Caco-2 (cell line): ENCODE measurements around the gene MORN5. TPM values are rescaled to one million over a fixed set of nuclear protein-coding genes. Genes with fewer than 3 reads are reported as not detected.

ENCODE experiments used
- BruUV-seq: library from RNA; stranded (reverse); fragments of 400-500 nt; replicated peaks from 2 replicates; lab custom pipeline; 2021; lab: Mats Ljungman, UMichigan
- CTCF ChIA-PET: fragments of 300-600 bp; sonication (Branson Sonifier 250); formaldehyde crosslinking; loops from one replicate; lab custom pipeline; 2022; ENCODE audit warnings: antibody characterized with exemption; lab: Charles Lee
- POLR2A ChIA-PET: fragments of 300-600 bp; sonication (Branson Sonifier 250); formaldehyde crosslinking; loops from one replicate; lab custom pipeline; 2022; ENCODE audit warnings: antibody characterized with exemption; lab: Charles Lee
- DNase-seq, 2 experiments: peaks; one replicate each; pipeline versions ENCODE4 v3.0.0 to v3.0.0-alpha.2; 2020 to 2022
- H3K27me3 ChIP-seq: replicated peaks from 2 replicates; pipeline ENCODE4 v1.6.0; 2011; ENCODE audit warnings: low read length; ENCODE audit not compliant: control insufficient read depth, insufficient read depth
- H3K36me3 ChIP-seq: 2 replicates; pipeline ENCODE4 v1.5.1; 2011; ENCODE audit warnings: low read length; ENCODE audit not compliant: control insufficient read depth, insufficient read depth
- H3K4me1 ChIP-seq: fragments of 250-450 bp; sonication (Bioruptor Pico); 2 replicates; pipeline ENCODE4 v1.5.1; 2020; ENCODE audit warnings: mild to moderate bottlenecking
- H3K4me3 ChIP-seq: 2 replicates; pipeline ENCODE4 v1.5.1; 2011; ENCODE audit warnings: low read depth, mild to moderate bottlenecking, control low read depth, low read length
- H3K9me3 ChIP-seq: fragments of 250-450 bp; sonication (Bioruptor Pico); 2 replicates; pipeline ENCODE4 v1.5.1; 2020; ENCODE audit warnings: mild to moderate bottlenecking, moderate library complexity
- H3K27ac Mint-ChIP-seq: one replicate; pipeline ENCODE4 v1.8.0; 2022; ENCODE audit warnings: mixed read lengths; ENCODE audit not compliant: unreplicated experiment
- H3K27me3 Mint-ChIP-seq: one replicate; pipeline ENCODE4 v1.8.0; 2022; ENCODE audit warnings: mixed read lengths; ENCODE audit not compliant: insufficient read depth, unreplicated experiment
- H3K36me3 Mint-ChIP-seq: one replicate; pipeline ENCODE4 v1.8.0; 2022; ENCODE audit warnings: mild to moderate bottlenecking, mixed read lengths; ENCODE audit not compliant: insufficient read depth, unreplicated experiment
- H3K4me1 Mint-ChIP-seq: one replicate; pipeline ENCODE4 v1.8.0; 2022; ENCODE audit warnings: low read depth, mixed read lengths; ENCODE audit not compliant: unreplicated experiment
- H3K4me3 Mint-ChIP-seq: one replicate; pipeline ENCODE4 v1.8.0; 2022; ENCODE audit warnings: mild to moderate bottlenecking, moderate library complexity, mixed read lengths; ENCODE audit not compliant: unreplicated experiment
- H3K9me3 Mint-ChIP-seq: one replicate; pipeline ENCODE4 v1.8.0; 2022; ENCODE audit warnings: mixed read lengths; ENCODE audit not compliant: unreplicated experiment
- intact Hi-C: fragments of 100-400 bp; cut with micrococcal nuclease; formaldehyde crosslinking; loops from one replicate; pipeline ENCODE4 v1.10.0; 2022; ENCODE audit not compliant: unreplicated experiment
- total RNA-seq: library from RNA; stranded (reverse); gene quantifications from 2 replicates; pipeline ENCODE4 v1.2.3, GENCODE V29; 2022
- TF ChIP-seq, protein P1 (sequence below), 2 experiments: fragments of 200-600 bp in 1 of 2; IDR thresholded peaks; 1 replicate in 1 of 2; 2 replicates in 1 of 2; pipeline versions ENCODE4 v1.5.1 to v1.8.0; 2011 to 2022; ENCODE audit warnings: antibody characterized with exemption in 1 of 2, control low read depth in 1 of 2, inconsistent platforms in 1 of 2, low read depth in 1 of 2, low read length in 1 of 2, mild to moderate bottlenecking in 1 of 2, moderate library complexity in 1 of 2; ENCODE audit not compliant: insufficient read depth in 1 of 2, severe bottlenecking in 1 of 2, unreplicated experiment in 1 of 2

MORN5 gene
- total RNA-seq, 1 experiment from 2014 or later = not detected

DNA sequence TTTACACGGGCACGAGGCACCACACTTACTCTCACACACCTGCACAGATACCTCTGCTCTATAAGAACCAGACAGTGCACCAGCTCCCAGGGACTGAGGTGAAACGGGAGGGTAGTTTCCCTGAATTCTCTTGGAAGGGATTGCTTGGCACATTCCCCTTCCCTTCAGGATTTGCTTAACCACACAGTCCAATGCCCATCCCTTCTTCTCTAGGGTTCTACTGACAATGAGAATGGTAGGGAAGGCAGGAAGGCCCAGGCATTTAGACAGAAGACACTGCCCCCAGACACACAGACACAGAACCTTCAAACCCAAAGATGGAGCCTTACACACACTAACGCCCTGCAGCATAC lies 69.8 kb downstream of the MORN5 start:
- Mint-ChIP-seq H3K4me1 (no peaks in the 10 kb centered on the region), H3K9me3 (no peaks in the 10 kb centered on the region), H3K27me3 (peaks cover 8% of the 10 kb centered on the region), H3K4me3 (no peak overlapping the region), H3K27ac (no peak overlapping the region), H3K36me3 (no peaks in the 10 kb centered on the region)
- TF ChIP-seq, protein P1, sequence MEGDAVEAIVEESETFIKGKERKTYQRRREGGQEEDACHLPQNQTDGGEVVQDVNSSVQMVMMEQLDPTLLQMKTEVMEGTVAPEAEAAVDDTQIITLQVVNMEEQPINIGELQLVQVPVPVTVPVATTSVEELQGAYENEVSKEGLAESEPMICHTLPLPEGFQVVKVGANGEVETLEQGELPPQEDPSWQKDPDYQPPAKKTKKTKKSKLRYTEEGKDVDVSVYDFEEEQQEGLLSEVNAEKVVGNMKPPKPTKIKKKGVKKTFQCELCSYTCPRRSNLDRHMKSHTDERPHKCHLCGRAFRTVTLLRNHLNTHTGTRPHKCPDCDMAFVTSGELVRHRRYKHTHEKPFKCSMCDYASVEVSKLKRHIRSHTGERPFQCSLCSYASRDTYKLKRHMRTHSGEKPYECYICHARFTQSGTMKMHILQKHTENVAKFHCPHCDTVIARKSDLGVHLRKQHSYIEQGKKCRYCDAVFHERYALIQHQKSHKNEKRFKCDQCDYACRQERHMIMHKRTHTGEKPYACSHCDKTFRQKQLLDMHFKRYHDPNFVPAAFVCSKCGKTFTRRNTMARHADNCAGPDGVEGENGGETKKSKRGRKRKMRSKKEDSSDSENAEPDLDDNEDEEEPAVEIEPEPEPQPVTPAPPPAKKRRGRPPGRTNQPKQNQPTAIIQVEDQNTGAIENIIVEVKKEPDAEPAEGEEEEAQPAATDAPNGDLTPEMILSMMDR (IDR thresholded peaks at IDR 0.05; ENCODE audit: insufficient read depth in 1 of 2, low read depth in 1 of 2, low read length in 1 of 2, severe bottlenecking in 1 of 2, unreplicated experiment in 1 of 2) = no peak
- ChIA-PET CTCF (no interaction called here), POLR2A (no interaction called here)
- H3K4me1 ChIP-seq = 0 out of 2 replicates have a peak, but pooled peaks cover 8% of the 10 kb centered on the region
- BruUV-seq = no TSS peak
- intact Hi-C loops = no loop called here
- H3K27me3 ChIP-seq = peaks cover 1% of the 10 kb centered on the region; the same call in 1 of the 2 replicates
- no peaks in the 10 kb centered on the region for H3K36me3 ChIP-seq
- H3K9me3 ChIP-seq = no peaks in the 10 kb centered on the region
- no peak overlapping the region for H3K4me3 ChIP-seq
- no peak for DNase-seq

DNA sequence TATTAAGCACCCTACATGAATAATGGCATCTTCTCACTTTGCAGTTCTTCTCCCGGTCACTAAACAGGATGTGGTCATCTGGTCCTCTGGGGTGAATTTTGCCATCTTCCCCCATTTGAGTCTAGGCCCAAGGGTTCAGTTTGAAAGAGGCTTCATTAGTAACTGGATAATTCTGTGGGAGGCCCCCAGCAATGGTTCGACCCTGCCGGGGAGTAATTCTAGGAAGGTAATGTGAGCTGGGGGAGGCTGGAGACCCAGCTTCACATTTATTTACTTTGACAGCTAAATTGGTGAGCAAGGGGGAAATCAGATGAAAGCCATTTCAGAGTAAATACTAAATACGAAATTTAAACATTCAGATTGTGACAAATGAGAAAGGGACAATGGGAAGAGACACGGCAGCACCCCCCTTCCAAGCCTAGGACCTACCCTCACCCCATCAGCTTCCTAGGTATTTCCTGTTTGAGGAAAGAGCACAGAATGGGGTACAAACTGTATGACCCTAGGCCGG lies 73.1 kb downstream of the MORN5 start:
- intact Hi-C loops = loop anchor here (5.0 kb wide), 1 partner anchor 106 kb away; no protein-coding TSS in a partner anchor
- Histone ChIP-seq H3K4me1 (0 out of 2 replicates have a peak, but pooled peaks cover 8% of the 10 kb centered on the region), H3K27me3 (peaks cover 1% of the 10 kb centered on the region; the same call in 1 of the 2 replicates), H3K4me3 (no peak overlapping the region), H3K36me3 (no peaks in the 10 kb centered on the region), H3K9me3 (no peaks in the 10 kb centered on the region)
- no peaks in the 10 kb centered on the region for H3K4me1 Mint-ChIP-seq
- ChIA-PET CTCF (no interaction called here), POLR2A (interaction anchor here (0.6 kb wide), 2 partner anchors 72 to 680 kb away, joined by 3 to 5 read pairs; no protein-coding TSS in a partner anchor)
- no peak overlapping the region for H3K27ac Mint-ChIP-seq
- H3K27me3 Mint-ChIP-seq = peaks cover 3% of the 10 kb centered on the region
- no peak overlapping the region for H3K4me3 Mint-ChIP-seq
- DNase-seq = no peak
- H3K36me3 Mint-ChIP-seq = no peaks in the 10 kb centered on the region
- no TSS peak for BruUV-seq
- H3K9me3 Mint-ChIP-seq = no peaks in the 10 kb centered on the region
- TF ChIP-seq, protein P1 (IDR thresholded peaks at IDR 0.05; ENCODE audit: insufficient read depth in 1 of 2, low read depth in 1 of 2, low read length in 1 of 2, severe bottlenecking in 1 of 2, unreplicated experiment in 1 of 2) = no peak

DNA sequence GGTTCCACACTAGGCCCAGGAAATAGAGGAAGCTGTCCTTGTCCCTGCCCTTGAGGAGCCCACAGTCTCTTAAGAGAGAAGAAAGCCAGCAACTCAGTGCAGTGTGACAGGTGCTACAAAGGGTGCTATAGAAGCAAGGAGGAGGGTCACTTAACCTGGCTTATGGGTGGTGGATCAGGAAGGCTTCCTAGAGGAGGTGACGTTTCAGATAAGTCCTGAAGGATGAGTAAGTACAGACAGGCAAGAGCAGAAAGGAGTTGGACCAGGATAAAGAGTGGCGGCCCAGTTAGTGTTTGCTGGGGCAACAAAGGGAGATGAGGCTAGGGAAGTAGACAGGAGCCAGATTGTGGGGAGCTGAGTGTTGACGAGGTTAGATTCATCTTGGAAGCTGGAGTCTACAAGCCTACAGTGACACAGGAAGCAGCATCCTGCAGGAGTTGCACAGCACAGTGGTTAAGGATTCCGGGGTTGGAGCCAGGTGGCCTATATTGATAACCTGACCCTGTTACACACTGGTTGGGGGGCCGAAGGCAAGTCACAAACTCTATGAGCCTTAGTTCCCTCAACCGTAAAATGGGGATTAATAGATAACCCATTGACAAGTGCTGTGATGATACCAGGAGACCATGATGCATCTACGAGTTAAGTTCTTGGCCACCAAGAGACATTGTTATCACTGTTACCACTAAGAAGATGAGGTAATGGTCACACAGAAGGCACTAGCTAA lies 74.5 kb downstream of the MORN5 start:
- Histone ChIP-seq H3K9me3 (no peaks in the 10 kb centered on the region), H3K4me3 (no peak overlapping the region), H3K27me3 (no peaks in the 10 kb centered on the region; the same call in 1 of the 2 replicates), H3K36me3 (no peaks in the 10 kb centered on the region), H3K4me1 (0 out of 2 replicates have a peak, but pooled peaks cover 8% of the 10 kb centered on the region)
- H3K27me3 Mint-ChIP-seq = peaks cover 3% of the 10 kb centered on the region
- ChIA-PET POLR2A (no interaction called here), CTCF (no interaction called here)
- TF ChIP-seq, protein P1 (IDR thresholded peaks at IDR 0.05; ENCODE audit: insufficient read depth in 1 of 2, low read depth in 1 of 2, low read length in 1 of 2, severe bottlenecking in 1 of 2, unreplicated experiment in 1 of 2) = no peak
- no peak overlapping the region for H3K27ac Mint-ChIP-seq
- intact Hi-C loops = loop anchor here (5.0 kb wide), 1 partner anchor 107 kb away; no protein-coding TSS in a partner anchor
- no peak for DNase-seq
- no peaks in the 10 kb centered on the region for H3K4me1 Mint-ChIP-seq
- no peak overlapping the region for H3K4me3 Mint-ChIP-seq
- no TSS peak for BruUV-seq
- H3K36me3 Mint-ChIP-seq = no peaks in the 10 kb centered on the region
- no peaks in the 10 kb centered on the region for H3K9me3 Mint-ChIP-seq
